ENCODE measurements around the gene S100A8.
"Not testable (repeated sequence)": the region's sequence is repeated elsewhere in the genome, so short reads cannot be mapped to it uniquely, and the experiment has no call there.

Gene S100A8

DNA sequence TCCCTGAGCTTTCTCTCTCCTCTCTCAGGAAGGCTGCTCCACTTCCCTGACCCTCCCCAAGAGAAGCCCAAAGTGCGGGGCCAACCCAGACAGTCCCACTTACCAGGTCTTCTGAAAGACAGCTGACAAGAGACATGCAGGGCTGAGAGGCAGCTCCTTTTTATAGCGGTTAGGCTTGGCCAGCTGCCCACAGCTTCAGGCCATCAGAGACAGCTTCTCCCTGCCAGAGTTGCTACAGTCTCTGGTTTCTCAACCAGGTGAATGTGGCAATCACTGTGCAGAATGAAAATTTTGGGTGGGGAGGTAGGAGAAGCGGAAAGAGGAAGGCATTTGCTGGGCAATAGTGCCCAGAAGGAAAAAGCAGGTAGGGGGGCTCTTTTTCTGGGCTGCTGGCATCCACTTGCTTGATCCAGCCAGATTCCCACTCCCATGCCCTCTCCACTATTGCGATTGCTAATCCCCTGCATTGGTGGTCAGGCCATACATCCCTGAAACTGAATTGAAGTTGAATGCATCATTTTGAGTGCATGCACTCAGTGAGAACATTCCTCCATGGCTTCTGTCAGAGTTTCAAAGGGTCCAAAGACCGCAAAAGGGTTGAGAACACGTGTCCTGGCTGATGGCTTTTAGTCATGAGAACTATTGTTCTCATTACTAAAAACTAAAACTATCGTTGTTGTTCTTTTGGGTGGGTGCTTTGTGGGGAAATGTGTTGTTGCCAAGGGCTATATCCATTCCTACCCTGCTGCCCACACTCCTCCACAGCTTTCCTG is at the start of gene S100A8:
S100A8 (minus strand) TSS at position 136 of the 773 bp plus-strand sequence. CDS start 538 bp downstream, outside the sequence.
- DNase-seq (ENCODE audit: low read depth) = no peak

- no peak for DNase-seq (ENCODE audit: low read depth)
These were observed 48.4 kb upstream of the S100A8 start for GRCh38 chr1:153439273-153439672.

- DNase-seq (ENCODE audit: low read depth) = no peak
These were observed 47.7 kb upstream of the S100A8 start for GRCh38 chr1:153438599-153438998.

- DNase-seq (ENCODE audit: low read depth) = no peak
These were observed 46.4 kb upstream of the S100A8 start for GRCh38 chr1:153437236-153437635.

DNA sequence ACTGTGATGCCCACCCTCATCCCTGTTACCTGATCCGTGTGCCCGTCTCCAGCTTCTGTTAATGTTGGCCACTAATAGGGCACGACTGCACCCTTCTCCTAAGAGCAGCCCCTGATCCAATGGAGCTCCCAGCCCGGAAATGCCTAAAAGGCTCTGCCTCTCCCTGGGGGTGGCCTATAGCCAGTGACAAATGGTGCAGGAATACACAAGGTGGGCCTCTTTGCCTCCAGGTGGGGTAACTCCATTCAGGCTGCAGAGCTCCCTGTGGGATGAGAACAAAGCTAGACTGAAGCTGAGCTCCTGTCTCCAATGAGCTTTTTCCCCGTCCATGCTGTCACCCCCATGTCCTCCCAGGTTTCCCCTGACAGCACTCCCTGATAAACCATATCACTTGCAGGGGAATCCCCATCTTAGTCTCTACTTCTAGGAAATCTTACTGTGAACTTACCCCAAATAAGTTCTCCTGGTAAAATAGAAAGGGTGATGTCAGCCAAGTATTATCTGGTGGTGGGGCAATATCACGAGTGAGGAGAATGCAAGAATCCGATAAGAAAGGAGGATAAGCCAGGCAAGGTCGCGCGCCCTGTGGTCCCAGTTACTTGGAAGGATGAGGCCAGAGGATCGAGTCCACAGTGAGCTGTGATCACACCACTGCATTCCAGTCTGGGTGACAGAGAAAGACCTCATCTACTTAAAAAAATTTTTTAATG is 44.0 kb upstream of the S100A8 start:
- no peak for DNase-seq (ENCODE audit: low read depth)

GRCh38 chr1:153432874-153433681 is 42.2 kb upstream of the S100A8 start:
- no peak for DNase-seq (ENCODE audit: low read depth)

- DNase-seq (ENCODE audit: low read depth) = no peak
These were observed 41.1 kb upstream of the S100A8 start for GRCh38 chr1:153431928-153432327.

DNA sequence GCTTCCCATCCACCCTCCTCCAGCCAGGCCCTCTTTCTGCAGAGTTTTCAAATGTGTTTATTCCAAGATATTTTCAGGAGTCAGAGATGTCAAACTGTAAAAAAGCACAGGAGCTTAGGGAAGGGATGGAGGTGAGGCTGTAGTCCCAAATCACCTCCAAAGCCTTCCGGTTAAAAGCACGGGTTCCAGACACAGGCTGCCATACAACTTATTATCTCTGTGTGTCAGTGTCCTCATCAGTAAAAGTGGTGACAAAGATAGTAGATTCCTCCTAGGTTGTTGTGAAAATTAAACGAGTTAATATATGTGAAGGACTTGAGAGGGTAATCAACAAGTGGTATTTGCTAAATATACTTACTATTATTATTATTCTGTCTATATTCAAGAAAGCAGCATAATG is 40.6 kb upstream of the S100A8 start:
- DNase-seq (ENCODE audit: low read depth) = no peak

DNA sequence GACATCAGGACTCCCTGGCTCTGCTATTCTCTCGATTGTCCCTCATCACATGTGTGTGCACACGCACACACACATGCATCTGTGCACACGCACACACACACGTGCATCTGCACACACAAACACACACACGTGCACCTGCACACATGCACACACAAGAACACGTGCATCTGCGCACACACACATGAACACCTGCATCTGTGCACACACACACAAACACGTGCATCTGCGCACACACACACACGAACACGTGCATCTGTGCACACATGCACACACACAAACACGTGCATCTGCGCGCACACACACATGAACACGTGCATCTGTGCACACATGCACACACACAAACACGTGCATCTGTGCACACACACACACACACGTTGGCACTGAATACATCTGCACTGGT is 40.1 kb upstream of the S100A8 start:
- DNase-seq (ENCODE audit: low read depth) = no peak

GRCh38 chr1:153430561-153430960 is 39.7 kb upstream of the S100A8 start:
- no peak for DNase-seq (ENCODE audit: low read depth)

- DNase-seq (ENCODE audit: low read depth) = no peak
These were observed 39.3 kb upstream of the S100A8 start for GRCh38 chr1:153430166-153430553.

GRCh38 chr1:153429266-153430165 is 38.6 kb upstream of the S100A8 start:
- no peak for DNase-seq (ENCODE audit: low read depth)

GRCh38 chr1:153428791-153429190 is 37.9 kb upstream of the S100A8 start:
- no peak for DNase-seq (ENCODE audit: low read depth)

DNA sequence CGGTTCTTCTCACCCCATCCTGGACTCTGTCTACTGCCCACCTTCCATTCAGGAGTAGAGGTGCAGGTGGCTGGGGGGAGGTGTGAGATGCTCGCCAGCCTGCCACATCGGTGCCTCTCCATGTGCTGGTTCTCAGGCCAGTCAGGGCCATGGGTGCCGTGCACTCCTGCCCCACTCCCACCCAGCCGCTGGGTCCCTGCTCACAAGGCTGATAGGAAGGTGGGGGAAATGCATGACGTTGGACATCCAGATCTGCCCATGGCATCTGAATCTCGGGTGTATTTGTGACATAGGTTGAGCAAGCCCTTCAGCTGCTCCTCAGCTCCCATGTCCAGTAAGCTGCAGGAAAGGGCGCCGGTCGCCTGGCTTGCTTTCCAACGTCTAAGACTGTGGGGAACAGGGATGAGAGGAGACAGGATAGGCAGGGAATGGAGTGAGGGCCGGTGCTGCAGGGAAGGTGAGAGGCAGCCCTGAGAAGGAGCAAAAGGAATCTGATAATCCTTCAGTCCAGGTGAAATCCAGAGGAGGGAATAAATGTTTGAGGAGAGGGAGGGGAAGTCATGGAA is 37.3 kb upstream of the S100A8 start:
- no peak for DNase-seq (ENCODE audit: low read depth)

DNA sequence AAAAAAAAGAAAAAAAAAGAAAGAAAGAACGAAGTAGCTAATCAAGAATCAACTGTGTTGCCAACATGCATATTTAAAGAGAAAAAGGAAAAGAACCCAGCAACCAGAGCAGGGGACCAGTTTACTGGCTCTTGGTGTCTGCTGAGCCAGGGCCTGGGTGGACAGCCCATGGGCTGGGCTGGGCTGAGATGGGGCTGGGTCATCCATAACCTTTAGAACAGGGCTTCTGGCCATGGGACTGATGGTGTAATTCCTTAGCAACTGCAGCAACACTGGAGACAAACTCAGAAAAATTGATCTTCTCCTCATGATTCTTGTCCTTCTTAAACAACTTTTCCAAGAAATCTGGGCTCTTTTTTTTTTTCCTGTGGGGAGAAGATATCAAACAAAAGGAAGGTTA is 35.9 kb upstream of the S100A8 start:
- no peak for DNase-seq (ENCODE audit: low read depth)

GRCh38 chr1:153422450-153423068 is 31.7 kb upstream of the S100A8 start:
- DNase-seq (ENCODE audit: low read depth) = peak; percentile 42

- DNase-seq (ENCODE audit: low read depth) = no peak
These were observed 29.4 kb upstream of the S100A8 start for GRCh38 chr1:153420306-153420705.

- not testable (repeated sequence) for DNase-seq (ENCODE audit: low read depth)
These were observed 28.5 kb upstream of the S100A8 start for GRCh38 chr1:153419436-153419793.

DNA sequence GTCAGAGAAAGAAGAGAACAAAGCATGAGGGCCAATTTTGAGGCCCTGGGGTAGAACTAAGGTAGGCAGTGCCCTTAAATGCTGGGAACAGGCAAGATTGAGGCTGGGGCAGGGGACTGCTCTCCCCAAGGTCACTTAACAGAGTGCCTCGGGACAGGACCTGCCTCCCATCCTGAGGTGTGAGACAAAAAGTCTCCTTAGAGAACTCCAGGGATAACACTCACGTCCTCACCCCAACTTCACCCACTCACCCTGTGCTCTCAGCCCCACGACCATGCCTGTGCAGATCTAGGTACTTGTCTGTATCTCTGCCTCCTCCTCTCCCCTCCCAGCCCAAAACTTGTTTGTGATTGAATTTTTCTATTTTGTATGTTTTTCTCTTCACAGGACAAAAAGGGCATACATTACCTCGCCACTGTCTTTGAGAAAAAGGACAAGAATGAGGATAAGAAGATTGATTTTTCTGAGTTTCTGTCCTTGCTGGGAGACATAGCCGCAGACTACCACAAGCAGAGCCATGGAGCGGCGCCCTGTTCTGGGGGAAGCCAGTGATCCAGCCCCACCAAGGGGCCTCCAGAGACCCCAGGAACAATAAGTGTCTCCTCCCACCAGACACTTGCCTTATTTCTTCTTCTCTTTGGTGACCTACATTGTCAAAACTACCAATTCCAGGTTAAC is 28.0 kb upstream of the S100A8 start:
- not testable (repeated sequence) for DNase-seq (ENCODE audit: low read depth)

GRCh38 chr1:153417136-153417888 is 26.4 kb upstream of the S100A8 start:
- DNase-seq (ENCODE audit: low read depth) = no peak
